GM19025 (cell line): ENCODE data around the gene DVL3.

Source experiments
- ATAC-seq: cut with Tn5 transposase; IDR thresholded peaks from one replicate; pipeline ENCODE4 v1.9.1; 2021; ENCODE audit warnings: mild to moderate bottlenecking, low read depth, moderate library complexity; ENCODE audit not compliant: unreplicated experiment

The DVL3 gene

DNA sequence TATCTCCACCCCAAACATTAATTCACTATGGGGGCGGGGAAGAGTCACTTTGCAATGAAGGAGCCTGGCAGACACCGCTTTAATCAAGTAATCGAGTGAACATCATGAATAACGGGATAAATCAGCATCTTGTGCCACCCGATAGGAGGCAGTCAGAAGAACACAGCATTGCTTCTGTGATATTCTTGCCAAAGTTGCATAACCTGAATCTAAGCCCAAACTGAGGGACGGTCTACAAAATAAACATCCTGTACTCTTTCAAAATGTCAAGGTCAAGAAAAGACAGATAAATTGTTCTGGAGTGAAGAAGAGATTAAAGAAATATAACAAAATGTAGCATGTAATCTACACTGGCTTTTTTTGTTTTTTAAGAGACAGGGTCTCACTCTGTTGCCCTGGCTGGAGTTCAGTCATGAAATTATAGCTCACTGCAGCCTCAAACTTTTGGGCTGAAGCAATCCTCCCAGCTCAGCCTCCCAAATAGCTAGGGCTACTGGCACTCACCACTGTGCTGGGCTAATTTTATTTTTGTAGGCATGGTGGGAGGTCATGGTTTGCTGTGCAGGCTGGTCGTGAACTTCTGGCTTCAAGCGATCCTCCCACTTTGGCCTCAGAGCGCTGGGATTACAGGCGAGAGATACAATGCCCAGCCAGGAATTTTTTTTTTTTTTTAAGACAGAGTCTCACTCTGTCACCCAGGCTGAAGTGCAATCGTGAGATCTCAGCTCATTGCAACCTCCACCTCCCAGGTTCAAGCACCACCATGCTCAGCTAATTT is 54.2 kb downstream of the DVL3 start:
- no peak for ATAC-seq

DNA sequence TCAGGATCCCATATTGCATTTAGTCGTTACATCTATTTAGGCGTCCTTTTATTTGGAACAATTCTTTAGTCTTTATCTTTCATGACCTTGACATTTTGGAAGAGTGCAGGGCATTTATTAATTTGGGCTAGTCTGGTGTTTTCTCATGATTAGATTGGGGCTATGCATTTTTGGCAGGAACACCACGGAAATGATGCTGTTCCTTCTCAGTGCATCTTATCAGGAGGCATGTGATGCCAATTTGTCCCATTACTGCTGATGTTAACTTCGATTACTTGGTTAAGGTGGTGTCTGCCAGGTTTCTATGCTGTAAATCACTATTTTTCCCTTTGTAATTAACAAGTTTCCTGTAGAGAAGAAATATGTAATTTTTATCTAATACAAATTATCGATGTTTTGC is 56.1 kb downstream of the DVL3 start:
- no peak for ATAC-seq

DNA sequence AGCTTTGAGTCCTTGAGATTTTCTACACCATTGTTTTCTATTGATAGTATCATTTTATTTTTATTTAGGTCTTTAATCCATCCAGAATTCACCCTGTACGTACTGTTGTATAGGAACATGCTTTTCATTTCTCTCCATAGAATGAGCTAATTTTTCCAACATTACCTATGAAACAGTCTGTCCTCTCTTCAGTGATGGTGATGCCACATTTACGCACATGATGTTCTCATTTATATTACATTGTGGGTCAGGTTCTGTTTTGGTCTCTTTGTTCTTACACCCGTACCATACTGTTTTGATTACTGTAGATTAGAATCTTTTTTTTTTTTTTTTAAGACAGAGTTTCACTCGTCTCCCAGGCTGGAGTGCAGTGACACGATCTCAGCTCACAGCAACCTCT is 56.5 kb downstream of the DVL3 start:
- no peak for ATAC-seq

DNA sequence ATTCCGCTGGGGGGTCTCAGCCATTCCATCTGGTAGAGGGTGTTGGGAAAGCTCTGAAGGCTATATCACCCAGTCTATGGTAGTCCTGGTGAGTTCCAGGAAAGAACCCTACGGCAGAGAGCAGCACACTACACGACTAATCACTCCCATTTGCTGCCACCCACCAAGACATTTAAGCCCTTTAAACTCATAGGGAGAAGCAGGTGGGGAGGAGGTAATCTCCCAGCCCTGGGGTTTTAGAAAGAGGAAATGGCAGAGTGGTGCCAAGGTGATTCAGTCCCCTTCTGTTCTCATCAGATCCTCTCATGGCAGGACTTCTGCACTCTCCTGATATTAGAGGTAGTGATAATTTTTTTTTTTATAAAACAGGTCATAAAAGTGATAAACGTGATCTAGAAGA is 63.6 kb downstream of the DVL3 start:
- no peak for ATAC-seq

DNA sequence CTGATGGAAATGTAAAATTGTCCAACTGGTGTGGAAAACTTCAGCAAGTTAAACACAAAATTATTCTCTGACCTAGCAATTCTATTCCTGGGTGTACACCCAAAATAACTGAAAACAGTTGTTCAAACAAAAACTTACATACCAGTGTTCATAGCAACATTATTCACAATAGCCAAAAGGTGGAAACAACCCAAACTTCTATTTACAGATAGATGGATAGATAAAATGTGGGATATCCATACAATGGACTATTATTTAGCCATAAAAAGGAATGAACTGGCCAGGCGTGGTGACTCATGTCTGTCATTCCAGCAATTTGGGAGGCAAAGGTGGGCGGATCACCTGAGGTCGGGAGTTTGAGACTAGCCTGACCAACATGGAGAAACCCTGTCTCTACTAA is 67.3 kb downstream of the DVL3 start:
- no peak for ATAC-seq
